GM21390 (cell line): ENCODE measurements around the gene TRIM3.

Source experiments
- ATAC-seq: cut with Tn5 transposase; IDR thresholded peaks from one replicate; pipeline ENCODE4 v1.9.1; 2021; ENCODE audit not compliant: unreplicated experiment

The TRIM3 gene

DNA sequence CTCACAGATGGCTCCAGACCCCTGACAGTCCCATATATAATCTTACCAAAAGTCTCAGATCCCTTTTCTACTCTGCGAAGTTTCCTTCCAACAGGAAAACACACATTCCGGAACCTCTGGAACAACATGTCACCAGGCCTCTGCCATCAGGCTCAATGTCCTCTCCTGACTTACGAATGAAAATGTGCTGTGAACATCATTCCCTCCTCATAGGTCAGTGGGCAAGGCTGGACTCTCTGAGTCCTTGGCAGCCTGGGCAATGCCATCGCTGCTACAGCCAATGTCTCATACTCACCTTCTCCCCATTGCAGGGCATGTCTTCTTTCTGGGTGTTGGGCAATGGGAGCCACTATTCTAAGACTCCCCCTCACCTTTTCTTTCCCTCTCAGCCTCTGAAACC lies 31.3 kb downstream of the TRIM3 start:
- ATAC-seq = no peak

DNA sequence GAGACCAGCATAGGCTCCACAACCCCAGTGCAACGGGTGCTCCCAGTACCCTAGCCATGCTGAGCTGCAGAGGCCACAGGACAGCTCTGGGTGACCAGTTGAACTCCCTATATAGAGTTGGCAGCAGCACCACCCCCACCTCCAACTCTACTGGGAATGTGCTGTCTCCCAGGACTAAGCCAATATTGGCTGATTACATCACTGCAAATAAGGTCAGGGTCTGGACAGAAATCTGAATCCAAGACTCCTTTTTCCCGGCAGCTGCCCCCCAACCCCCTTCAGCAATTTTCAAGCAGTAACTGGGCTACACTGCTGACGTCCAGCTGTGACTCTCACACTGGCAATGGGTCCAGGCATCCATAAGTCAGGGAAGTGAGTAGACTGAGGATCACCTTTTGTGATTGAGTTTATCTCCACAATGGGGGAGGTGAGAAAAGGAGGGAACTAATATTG lies 32.8 kb downstream of the TRIM3 start, which contains the start of gene HPX:
Gene HPX, minus strand, starts transcription at position 82 of the 453 bp plus-strand sequence. Its CDS starts 24 bp downstream, at position 58.
- ATAC-seq = no peak

DNA sequence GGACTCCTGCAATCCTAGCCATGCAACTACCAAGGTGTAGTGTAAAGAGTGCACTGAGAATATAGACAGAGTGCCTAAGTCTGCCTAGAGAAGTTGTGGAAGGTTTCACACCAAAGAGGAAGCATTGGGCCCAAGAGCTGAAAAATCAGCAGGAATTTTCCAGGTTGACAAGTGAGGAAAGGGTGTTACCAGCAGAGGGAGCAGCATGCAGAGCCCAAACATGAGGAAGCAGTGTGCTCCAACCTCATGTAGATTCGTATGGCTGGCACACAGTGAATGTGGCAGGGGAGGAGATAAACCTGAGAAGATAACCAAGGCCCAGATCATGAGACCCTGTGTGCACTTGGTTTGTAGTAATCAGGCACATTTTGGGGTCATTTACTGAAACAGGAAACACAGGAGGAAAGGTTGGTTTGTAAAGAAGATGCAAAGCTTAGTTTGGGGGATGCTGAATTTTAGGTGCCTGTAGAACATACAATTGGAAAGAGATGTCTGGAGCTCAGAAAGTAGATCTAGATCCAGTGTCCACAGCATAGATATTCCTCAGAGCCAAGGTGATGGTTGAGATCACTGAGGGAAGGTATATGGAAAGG lies 34.7 kb downstream of the TRIM3 start:
- no peak for ATAC-seq

DNA sequence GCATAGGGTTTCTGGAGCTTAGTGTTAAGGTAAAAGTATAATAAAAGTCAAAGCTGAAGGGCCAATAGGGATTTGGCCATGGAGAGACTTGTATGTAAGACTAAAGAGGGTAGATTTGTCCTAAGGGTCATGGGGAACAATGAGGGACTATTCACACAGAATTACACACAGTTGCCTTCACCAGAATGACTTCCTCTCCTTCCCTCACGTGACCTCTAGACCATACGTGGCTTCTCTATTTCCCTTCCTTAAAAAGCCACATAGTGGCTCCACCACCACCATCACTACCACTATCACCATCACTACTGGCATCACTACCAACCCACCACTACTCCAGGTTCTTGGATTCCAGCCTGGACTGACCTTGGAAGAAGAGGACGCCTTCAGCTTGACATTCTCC lies 35.7 kb downstream of the TRIM3 start:
- no peak for ATAC-seq

DNA sequence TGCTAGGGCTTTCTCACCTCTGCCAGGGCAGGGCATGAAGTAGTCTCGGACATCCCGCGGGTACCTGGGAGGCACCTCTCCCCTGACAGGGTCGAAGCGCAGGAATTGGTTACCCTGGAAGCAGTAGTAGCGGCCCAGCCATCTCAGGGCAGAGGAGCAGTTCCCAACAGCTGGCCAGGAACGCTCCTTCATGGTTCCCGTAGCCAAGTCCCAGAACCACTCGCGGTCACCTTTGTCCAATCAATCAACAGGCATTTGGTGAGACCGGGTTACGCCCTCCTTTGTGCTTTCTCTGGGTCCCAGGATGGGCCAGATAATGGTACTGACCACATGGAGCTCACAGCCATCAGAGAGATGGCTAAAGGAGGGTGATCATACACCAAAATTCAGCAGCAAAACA lies 36.3 kb downstream of the TRIM3 start:
- no peak for ATAC-seq

DNA sequence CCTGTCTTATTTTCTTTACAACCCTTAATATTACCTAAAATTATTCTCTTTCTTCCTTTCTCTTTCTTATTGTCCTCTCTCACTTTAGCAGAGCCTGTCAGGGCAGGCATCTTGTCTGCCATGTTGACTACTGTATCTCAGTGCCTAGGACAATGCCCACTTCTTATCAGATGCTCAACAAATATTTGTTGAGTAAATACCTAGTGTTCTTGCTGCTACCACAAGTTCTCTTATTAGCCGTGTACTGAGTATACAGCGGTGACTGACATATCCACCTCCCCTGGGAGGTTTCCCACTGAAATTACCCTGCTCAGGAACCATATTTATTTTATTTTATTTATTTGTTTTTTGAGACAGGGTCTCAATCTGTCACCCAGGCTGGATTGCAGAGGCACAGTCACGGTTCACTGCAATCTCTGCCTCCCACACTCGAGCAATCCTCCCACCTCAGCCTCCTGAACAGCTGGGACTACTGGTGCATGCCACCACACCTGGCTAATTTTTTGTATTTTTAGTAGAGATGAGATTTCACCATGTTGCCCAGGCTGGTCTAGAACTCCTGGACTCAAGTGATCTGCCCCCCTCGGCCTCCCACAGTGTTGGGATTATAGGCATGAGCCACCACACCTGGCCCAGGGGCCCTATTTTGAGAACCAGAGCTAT lies 39.6 kb downstream of the TRIM3 start:
- ATAC-seq = peak; percentile 53

DNA sequence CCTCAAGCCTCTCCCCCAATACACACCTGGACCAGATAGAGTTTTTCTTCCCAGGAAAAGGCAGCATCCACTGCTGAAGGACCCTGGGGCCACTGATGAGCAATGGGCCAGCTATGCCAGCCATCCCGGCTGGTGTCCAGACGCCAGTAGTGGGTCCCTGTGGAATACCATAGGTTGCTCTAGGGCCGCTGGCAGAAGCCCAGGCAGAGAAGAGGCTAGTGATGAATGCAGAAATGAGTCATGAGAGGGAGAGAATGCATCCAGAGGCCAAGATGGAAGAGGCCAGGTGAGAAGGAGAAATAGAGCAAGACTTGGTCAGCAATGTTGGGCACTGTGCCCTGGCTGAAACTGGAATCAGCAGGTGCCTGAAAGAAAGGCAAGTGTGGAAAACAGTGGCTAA lies 41.9 kb downstream of the TRIM3 start:
- no peak for ATAC-seq

DNA sequence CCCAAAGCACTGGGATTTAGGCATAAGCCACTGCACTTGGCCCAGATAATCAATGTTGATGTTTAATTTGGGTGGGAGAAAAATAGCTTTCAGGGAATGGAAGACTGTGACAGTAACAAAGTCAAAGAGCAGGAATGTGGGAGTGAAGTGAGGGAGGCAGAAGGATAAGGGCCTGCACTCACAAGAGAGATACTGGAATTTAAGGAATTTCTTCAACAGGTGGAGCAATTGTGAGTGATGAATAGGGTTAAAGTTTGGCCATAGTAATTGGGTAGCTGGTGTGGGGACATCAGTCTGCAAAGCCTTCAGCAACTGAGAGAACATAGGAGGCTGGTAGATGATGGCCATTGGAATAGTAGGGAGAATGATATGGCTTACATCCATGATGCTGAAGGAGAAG lies 46.2 kb downstream of the TRIM3 start:
- no peak for ATAC-seq

DNA sequence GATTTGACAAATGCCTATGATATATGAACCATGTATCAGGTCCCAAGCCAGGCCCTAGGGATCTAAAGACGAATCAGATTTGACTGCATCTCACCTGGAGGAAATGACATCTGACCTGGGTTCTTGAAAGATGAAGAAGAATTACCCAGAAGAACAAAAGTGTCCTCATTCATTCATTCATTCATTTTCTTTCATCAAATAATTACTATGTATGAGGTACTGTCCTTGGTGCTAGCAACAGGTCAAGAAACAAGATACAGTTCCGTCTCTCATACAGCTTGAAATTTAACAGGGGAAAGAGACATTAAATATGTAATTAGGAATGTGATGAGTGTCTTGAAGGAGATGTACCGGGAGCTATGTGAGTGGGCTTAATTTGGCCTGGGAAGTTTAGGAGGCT lies 53.1 kb downstream of the TRIM3 start:
- no peak for ATAC-seq

DNA sequence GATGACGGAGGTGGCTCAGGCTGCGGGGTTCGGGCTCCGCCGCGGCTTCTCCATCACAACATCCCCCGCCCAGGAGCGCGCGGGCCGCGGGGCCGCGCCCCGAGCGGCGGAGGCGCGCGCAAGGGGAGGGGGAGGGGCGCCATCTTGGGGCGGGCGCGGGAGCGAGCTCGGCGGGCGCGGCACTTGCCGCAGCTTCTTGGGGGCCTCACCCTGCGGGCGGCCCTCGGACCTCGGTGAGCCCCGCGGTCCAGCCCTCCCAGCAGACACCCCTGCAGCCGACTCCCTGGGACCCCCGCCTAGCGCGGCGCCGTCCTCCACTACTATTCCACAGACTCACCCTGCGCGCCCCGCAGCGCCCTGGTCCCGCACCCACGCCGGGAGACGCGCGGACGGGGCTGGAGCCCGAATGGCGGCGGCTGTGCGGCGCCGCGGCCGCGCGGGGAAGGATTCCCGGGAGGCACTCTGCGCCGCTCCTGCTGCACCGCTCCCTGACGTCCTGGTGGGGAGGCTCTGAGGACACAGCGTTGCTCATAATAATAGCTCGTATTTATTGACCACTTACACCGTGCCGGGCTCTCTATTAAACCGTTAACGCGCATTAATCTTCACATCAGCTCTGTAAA lies 54.6 kb downstream of the TRIM3 start, which contains the start of gene APBB1:
Gene APBB1, minus strand, starts transcription at position 86 of the 623 bp plus-strand sequence. CDS start 7,747 bp downstream, outside the sequence.
- peak; percentile 67 for ATAC-seq

DNA sequence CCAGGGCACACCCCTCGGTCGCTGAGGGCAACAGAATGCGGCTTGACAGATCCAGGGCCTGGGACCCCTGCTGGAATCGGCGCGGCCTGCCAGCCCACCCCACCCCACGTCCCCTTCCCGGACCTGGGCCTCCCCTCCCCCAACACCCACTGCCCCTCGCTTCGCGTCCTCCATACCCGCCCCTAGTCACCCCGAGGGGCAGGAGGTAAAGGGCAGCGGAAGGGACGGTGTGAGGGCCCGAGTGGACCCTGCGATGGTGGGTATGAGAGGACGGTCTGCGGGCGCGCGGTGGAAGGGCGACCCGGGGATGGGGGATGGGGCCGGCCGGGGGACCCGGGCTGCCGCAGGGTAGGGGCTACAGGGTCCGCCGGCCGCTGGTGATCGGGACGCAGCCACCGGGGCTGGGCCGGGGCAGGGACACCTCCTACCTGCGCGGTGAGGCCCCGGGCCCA lies 55.2 kb downstream of the TRIM3 start:
- ATAC-seq = peak; percentile 19

DNA sequence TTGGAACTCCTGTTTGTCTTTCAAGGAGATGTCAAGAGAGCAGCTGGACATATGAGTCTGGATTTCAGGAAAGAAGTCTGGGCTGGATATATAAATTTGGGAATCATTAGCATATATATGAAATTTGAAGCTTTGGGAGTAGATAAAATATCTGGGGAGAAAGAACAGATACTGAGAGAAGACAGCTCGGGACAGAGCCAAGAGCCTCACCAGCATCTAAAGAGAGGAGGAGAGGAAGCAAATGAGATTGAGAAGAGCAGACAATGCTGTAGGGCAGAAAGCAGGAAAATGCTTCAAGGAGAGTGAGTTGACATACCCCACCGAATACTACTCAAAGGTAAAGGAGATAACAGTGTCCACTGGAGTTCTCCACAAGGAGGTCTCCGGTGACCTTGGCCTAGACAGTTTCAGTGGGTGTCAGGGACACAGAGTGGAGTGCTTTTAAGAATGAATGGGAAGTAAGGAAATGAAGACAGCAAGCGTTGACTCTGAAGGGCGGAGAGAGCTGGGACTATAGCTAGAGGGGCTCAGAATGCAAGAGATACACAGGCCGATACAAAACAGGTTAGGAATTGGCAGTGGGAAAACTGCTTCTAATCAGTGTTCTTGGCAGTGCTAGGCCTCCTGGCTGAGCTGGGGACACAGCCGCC lies 55.7 kb downstream of the TRIM3 start:
- ATAC-seq = no peak

DNA sequence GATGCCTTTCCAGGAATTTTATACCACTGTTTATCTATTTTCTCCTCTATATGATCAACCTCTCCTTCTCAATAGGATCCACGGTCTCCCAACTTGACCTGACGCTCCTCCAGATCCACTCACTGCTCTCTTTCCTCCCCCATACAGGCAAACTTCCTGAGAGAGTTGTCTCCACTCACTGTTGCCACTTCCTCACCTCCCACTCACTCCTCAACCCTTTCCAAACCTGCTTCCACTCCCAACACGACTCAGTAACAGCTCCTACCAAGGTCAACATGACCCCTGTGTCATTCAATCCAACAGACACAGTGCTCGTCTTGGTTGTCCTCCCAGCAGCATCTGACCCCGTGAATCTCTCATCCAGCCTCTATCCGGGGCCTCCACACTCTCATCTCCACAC lies 57.9 kb downstream of the TRIM3 start:
- no peak for ATAC-seq

DNA sequence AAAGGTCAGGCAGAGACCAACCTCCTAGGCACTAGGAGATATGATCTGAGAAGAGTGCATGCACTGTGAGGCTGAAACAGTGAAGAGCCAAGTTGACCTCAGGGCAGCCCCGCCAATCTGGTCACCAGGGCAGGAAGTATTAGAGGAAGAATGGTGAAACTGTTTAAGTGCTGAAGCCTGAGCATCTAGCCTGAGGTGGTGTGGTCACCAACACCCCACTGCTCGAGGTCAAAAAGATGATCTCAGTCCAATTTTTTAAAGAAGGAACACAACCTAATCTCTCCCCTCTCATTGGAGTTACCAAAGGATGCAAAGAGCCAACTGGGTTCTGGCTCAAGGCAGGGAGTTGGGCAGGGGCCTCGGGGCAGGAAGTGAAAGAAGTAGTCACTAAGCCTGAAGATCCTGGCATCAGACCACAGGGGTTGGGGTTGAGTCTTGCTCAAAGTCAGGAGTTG lies 58.8 kb downstream of the TRIM3 start:
- no peak for ATAC-seq

DNA sequence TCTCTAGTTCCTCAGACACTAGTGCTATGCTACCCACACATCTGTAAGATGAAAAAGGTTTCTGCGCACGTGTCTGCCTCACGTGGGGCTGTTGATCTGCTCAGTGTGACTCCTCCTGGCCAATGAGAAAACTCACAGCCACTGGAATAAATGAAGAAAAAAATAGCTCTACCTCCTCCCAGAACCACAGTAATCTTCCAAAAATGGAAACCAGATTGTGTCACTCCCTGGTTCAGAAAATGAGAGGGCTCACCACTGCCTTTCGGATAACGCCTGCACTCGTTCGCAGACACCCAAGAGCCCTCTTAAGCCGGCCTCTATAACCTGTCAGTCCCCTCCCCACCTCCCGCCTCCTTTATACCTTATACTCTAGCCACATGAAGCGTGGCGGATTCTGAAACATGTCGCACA lies 59.9 kb downstream of the TRIM3 start:
- ATAC-seq = no peak

DNA sequence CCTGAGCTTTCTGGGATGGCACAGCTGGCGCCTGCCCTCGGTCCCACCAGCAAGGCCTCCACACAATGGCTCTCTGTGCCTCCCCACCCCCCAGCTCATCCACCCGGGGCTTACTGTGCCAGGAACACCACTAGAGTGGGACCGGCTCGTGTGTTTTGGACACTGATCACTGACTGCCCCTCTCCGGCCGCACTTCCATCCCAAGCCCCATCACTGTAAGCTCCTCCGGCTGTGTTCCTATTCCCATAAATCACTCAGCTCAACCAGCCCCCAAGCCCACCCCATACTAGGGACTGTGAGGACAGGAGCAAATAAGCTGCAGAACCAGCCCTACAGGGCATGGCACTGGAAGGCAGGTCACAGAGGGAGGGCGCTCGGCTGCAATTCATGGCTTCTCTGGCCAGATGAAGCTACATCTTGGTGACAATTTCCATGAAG lies 62.1 kb downstream of the TRIM3 start:
- ATAC-seq = no peak

DNA sequence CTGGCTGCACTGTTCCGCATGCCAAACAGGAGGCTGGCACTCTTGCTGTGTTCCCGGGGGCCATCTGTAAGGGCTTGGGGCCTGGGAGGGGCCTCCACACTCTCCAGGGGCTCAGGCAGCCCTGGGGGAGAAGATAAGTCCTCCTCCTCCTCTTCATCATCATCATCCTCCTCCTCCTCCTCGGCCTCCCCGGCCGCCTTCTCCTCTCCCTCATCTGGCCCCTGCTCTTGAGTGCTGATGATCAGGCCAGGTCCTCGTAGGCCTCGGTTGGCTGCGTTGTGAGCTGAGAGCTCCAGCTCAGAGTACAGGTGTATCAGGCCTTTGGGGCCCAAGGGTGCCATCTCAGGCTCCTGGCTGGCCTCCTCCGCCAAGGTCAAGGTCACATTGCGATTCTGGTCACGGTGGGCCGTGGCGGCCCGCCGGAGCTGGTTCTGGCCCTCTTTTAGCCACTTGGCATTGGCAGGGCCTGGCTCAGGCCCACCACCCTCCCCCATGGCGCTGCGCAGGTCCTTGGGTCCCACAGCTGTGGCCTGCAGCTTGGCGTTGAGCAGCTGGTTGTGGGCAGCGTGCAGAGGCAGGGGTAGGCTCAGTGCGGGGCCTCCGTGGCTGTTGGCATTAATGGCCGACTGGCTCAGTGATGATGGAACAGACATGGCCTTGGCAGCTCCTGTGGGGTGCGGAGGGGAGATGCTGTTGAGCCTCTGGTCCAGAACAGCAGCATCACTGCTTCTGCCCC lies 62.9 kb downstream of the TRIM3 start:
- no peak for ATAC-seq

DNA sequence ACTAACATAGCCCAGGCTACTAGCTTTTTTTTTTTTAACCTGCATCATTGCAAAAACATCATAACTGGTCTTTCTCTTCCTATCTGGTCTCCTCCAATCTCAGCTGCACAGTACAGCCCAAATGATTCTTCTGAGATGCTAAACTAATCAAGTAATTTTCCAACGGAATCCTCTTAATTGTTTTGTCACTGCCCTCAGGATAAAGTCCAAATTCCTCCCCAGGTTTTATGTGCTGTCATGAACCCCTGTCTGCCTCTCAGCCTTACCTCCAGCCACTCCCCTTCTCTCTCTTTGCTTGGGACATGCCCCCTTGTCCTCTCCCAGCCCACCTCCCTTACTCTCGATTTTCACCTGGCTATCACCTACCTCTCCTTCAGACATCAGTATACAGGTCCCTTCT lies 67.4 kb downstream of the TRIM3 start:
- no peak for ATAC-seq

DNA sequence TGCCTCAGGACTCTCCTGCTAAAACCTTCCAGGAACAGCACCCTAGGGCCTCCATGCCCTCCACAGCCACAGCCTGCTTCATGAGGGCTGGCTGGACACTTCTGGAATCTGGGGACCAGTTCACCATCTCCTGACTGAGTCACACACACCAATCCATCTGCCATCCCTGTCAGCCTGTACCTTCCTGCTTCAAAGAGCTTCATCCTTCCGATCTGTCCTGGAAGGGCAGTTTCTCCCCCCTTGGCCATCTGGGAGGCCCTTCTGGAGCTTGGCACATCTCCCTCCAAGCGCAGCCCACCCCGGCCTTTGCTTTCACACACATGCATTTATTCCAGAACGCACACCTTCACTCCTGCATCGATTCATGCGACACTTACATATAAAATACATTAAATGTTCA lies 67.9 kb downstream of the TRIM3 start:
- ATAC-seq = no peak

DNA sequence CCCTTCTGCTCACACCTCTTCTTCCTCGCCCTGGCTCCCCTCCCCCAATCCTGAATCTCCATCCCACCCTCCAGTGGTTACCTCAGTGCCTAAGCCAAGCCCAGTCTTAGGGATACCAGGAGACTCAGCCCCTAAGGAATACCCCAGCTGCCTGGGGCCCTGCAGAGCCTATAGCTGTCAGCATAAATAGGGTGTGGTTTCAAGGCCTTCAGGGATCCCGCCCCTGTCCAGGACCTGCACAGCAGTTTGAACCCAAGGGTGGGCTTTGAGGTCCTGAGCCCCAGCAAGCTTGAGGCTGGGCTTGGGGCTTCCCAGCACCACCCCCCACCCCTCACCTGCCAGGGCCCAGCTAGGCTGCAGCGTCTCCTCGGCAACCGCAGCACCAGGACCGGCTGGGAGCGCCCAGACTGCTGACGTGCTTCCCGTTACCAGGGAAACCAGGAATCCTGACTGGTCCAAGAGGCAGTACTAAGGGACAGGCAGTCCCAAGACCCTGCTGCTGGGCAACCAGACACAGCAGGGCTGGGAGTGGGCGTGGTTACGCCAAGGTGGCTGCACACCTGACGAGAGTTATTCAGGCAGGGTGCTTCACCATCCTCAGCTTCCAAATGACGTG lies 68.6 kb downstream of the TRIM3 start:
- no peak for ATAC-seq
